Gastrocnemius medialis (tissue), 4 donors: ENCODE data around the gene PPP1R16B. TPM values are rescaled to one million over a fixed set of nuclear protein-coding genes. Genes with fewer than 3 reads are reported as not detected.

Experiments used
- ATAC-seq, 2 donors: fragments of 150-250 bp; one replicate each; pipeline ENCODE4 v1.9.1; 2016
- DNase-seq, 2 donors: peaks; one replicate each; pipeline ENCODE4 v3.0.0-alpha.2; 2019
- H3K27ac ChIP-seq, 4 donors: fragments of 200-600 bp; sonication (generic); 1 replicate in 1 of 4; 2 replicates in 3 of 4; pipeline ENCODE4 v1.5.1; 2016 to 2018; ENCODE audit warnings: mild to moderate bottlenecking in 2 of 4, moderate library complexity in 1 of 4
- H3K27me3 ChIP-seq, 3 donors: fragments of 200-600 bp; sonication (generic) in 2 of 3; 1 replicate in 1 of 3; 2 replicates in 2 of 3; pipeline versions ENCODE4 v1.5.1 to v1.6.0; 2016 to 2019; ENCODE audit warnings: mild to moderate bottlenecking in 1 of 3, moderate library complexity in 1 of 3
- H3K36me3 ChIP-seq, 2 donors: fragments of 200-600 bp; sonication (generic) in 1 of 2; one replicate each; pipeline ENCODE4 v1.5.1; 2017 to 2018
- H3K4me1 ChIP-seq, 2 donors: fragments of 200-600 bp; sonication (generic) in 1 of 2; one replicate each; pipeline ENCODE4 v1.5.1; 2016 to 2017; ENCODE audit warnings: mild to moderate bottlenecking in 2 of 2
- H3K4me3 ChIP-seq, 4 donors: fragments of 200-600 bp; sonication (generic) in 3 of 4; 1 replicate in 1 of 4; 2 replicates in 3 of 4; pipeline ENCODE4 v1.5.1; 2016 to 2019; ENCODE audit warnings: mild to moderate bottlenecking in 2 of 4
- H3K9me3 ChIP-seq, 3 donors: fragments of 200-600 bp; sonication (generic) in 2 of 3; 1 replicate in 1 of 3; 2 replicates in 2 of 3; pipeline ENCODE4 v1.5.1; 2016 to 2019
- CTCF ChIP-seq, 5 experiments: fragments of 450-650 bp in 3 of 5; fragments of 200-600 bp in 2 of 5; sonication (generic) in 2 of 5; IDR thresholded peaks in 4 of 5; conservative IDR thresholded peaks in 1 of 5; 1 replicate in 4 of 5; 2 replicates in 1 of 5; pipeline ENCODE4 v1.5.1; 2016 to 2019; ENCODE audit warnings: antibody characterized with exemption in 5 of 5, mild to moderate bottlenecking in 3 of 5, moderate library complexity in 3 of 5
- POLR2A ChIP-seq, 2 donors: fragments of 450-650 bp; IDR thresholded peaks; one replicate each; pipeline ENCODE4 v1.6.1; 2017; ENCODE audit warnings: antibody characterized with exemption in 2 of 2, mild to moderate bottlenecking in 2 of 2, moderate library complexity in 2 of 2
- in situ Hi-C, 4 donors: fragments of 200-750 bp; cut with MboI; loops; one replicate each; pipeline versions ENCODE4 v1.15.0 to v1.8.0; 2017; ENCODE audit warnings: low sequenced_read_pairs in 4 of 4
- intact Hi-C: fragments of 100-400 bp; cut with DNase I; formaldehyde crosslinking; loops from one replicate; pipeline ENCODE4 v1.15.1; 2023; ENCODE audit warnings: low total_unique reads
- total RNA-seq, 4 donors: library from RNA; depleted of rRNA; stranded (reverse); fragments of >200 nt; gene quantifications; one replicate each; pipeline versions ENCODE4 v1.1.0 to v1.2.3, GENCODE V29; 2016

Gene PPP1R16B
- total RNA-seq, 4 donors from 2014 or later = 0.16 to 2.4 (median 0.59) TPM

- no peak overlapping the region for H3K27ac ChIP-seq
- H3K4me1 ChIP-seq = no peaks in the 10 kb centered on the region
- TF ChIP-seq CTCF (IDR thresholded peaks at IDR 0.05 in 4 of 5, conservative IDR thresholded peaks at IDR 0.05 in 1 of 5) (no peak), POLR2A (IDR thresholded peaks at IDR 0.05) (no peak)
- no peaks in the 10 kb centered on the region for H3K9me3 ChIP-seq
- DNase-seq (no peak), ATAC-seq (no peak)
- H3K27me3 ChIP-seq = no peaks in the 10 kb centered on the region
- no peak overlapping the region for H3K4me3 ChIP-seq
- no peaks in the 10 kb centered on the region for H3K36me3 ChIP-seq
- in situ Hi-C loops = no loop called here
- intact Hi-C loops = no loop called here
These were observed 139.5 kb downstream of the PPP1R16B start for GRCh38 chr20:38945012-38945411.

DNA sequence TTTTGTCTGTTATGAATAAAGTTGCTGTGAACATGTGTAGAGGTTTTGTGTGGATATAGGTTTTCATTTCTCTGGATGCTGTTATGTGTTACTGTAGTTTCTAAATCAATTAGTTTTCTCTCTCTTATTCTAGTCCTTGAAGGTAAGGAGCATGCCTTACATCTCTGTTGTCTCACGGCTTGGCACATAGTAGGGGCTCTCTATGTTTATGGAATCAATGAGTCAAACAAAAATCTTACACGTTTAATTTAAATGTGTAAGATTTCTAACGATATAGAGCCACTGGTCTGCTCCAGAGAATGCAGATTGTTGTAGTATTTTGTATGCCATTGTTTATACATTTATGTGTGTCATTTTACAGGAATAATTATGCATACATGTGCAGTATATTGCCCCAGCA lies 141.3 kb downstream of the PPP1R16B start:
- in situ Hi-C loops (no loop called here), intact Hi-C loops (no loop called here)
- Histone ChIP-seq H3K4me3 (no peak overlapping the region), H3K36me3 (no peaks in the 10 kb centered on the region), H3K9me3 (no peaks in the 10 kb centered on the region), H3K4me1 (no peaks in the 10 kb centered on the region), H3K27ac (no peak overlapping the region), H3K27me3 (no peaks in the 10 kb centered on the region)
- TF ChIP-seq CTCF (IDR thresholded peaks at IDR 0.05 in 4 of 5, conservative IDR thresholded peaks at IDR 0.05 in 1 of 5) = no peak
- no peak for TF ChIP-seq POLR2A (IDR thresholded peaks at IDR 0.05)
- ATAC-seq = no peak
- no peak for DNase-seq

DNA sequence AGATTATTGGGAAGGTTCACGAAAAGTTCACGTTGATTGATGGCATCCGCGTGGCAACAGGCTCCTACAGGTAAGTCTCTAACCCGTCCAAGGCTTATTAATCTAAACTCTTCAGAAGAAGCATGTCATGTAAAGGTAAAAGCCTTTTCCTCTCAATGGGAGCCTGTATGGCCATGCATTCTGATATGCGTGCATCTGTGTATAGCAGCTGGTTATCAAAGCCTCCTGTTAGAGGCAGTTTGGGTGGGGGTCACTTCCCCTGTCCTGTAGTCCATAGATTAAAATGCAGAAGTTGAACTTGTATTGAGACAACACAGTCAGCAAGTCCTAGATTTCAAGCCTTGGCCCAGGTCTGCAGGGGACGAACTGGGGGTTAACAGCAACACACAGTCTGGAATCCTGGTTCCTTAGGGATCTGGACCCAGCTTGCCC lies 142.4 kb downstream of the PPP1R16B start:
- Histone ChIP-seq H3K36me3 (no peaks in the 10 kb centered on the region), H3K9me3 (no peaks in the 10 kb centered on the region), H3K4me3 (no peak overlapping the region), H3K27me3 (no peaks in the 10 kb centered on the region), H3K27ac (no peak overlapping the region), H3K4me1 (no peaks in the 10 kb centered on the region)
- intact Hi-C loops = no loop called here
- no peak for DNase-seq
- ATAC-seq = no peak
- in situ Hi-C loops = no loop called here
- TF ChIP-seq POLR2A (IDR thresholded peaks at IDR 0.05) (no peak), CTCF (IDR thresholded peaks at IDR 0.05 in 4 of 5, conservative IDR thresholded peaks at IDR 0.05 in 1 of 5) (no peak)

DNA sequence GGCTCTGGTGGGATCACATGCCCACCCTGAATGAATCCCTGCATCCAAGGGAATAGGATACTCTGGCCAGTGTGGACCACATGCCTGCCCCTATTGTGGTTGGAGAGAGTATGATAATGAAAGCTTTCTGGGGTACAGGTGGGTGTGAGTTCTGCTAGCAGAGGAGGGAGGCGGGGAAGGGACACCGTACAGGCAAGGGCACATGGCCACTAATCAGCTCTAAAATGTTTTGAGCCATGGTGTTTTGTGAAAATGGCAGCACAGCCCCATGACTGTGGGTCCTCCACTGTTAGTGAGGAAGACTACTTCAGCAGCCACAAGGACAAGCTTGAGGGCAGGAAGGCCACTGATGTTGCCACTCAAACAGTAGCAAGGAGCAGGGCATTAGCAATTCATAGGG lies 144.8 kb downstream of the PPP1R16B start:
- H3K27me3 ChIP-seq = no peaks in the 10 kb centered on the region
- H3K27ac ChIP-seq = no peak overlapping the region
- H3K4me3 ChIP-seq = no peak overlapping the region
- no peaks in the 10 kb centered on the region for H3K4me1 ChIP-seq
- ATAC-seq (no peak), DNase-seq (no peak)
- no peaks in the 10 kb centered on the region for H3K9me3 ChIP-seq
- H3K36me3 ChIP-seq = no peaks in the 10 kb centered on the region
- in situ Hi-C loops = no loop called here
- intact Hi-C loops = no loop called here
- TF ChIP-seq CTCF (IDR thresholded peaks at IDR 0.05 in 4 of 5, conservative IDR thresholded peaks at IDR 0.05 in 1 of 5) (no peak), POLR2A (IDR thresholded peaks at IDR 0.05) (no peak)

- TF ChIP-seq POLR2A (IDR thresholded peaks at IDR 0.05) = no peak
- no peak for TF ChIP-seq CTCF (IDR thresholded peaks at IDR 0.05 in 4 of 5, conservative IDR thresholded peaks at IDR 0.05 in 1 of 5)
- Histone ChIP-seq H3K4me3 (no peak overlapping the region), H3K27me3 (no peaks in the 10 kb centered on the region), H3K4me1 (no peaks in the 10 kb centered on the region), H3K36me3 (no peaks in the 10 kb centered on the region), H3K27ac (no peak overlapping the region), H3K9me3 (no peaks in the 10 kb centered on the region)
- in situ Hi-C loops (no loop called here), intact Hi-C loops (no loop called here)
- DNase-seq = no peak
- no peak for ATAC-seq
These were observed 146.1 kb downstream of the PPP1R16B start for GRCh38 chr20:38951611-38952010.
